Measurements from ENCODE around the gene TSPAN9.

TSPAN9 gene

DNA sequence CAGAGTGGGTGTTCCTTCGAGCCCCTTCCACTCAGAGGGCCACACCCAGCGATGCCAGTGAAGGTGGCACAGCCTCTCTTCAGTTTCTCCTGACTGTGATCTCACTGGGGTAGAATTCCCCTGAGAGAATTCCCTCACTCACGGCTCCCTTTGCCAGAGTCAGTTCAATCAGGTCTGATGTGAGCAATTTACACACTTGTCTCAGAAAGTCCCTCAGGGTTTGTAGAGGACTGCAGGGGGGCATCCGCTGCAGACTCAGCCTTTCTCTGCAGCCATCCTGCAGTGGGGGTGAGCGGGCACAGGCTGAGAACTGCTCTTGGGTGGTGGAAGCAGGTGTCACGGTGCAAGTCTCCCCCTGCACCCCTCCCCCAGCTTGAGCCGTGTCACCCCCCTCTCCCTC, 208.4 kb downstream of the TSPAN9 start:
- DNase-seq (ENCODE audit: low read depth), result no peak

GRCh38 chr12:3288690-3289089, 211.5 kb downstream of the TSPAN9 start:
- no peak overlapping the region for H3K4me3 ChIP-seq (ENCODE audit: low read depth, low read length)
- DNase-seq (ENCODE audit: low read depth), result no peak
- no peak for TF ChIP-seq CTCF (IDR thresholded peaks at IDR 0.05; ENCODE audit: control insufficient read depth, extremely low read depth, insufficient read depth)

More for the DNA sequence above, 208.4 kb downstream of the TSPAN9 start:
- no peak overlapping the region for H3K4me3 ChIP-seq (ENCODE audit: low read depth, low read length)
- TF ChIP-seq CTCF (IDR thresholded peaks at IDR 0.05; ENCODE audit: control insufficient read depth, extremely low read depth, insufficient read depth), result no peak

- DNase-seq (ENCODE audit: low read depth), result no peak
- no peak for TF ChIP-seq CTCF (IDR thresholded peaks at IDR 0.05; ENCODE audit: control insufficient read depth, extremely low read depth, insufficient read depth)
- H3K4me3 ChIP-seq (ENCODE audit: low read depth, low read length), result no peak overlapping the region
These were observed 212.5 kb downstream of the TSPAN9 start for GRCh38 chr12:3289702-3290101.

DNA sequence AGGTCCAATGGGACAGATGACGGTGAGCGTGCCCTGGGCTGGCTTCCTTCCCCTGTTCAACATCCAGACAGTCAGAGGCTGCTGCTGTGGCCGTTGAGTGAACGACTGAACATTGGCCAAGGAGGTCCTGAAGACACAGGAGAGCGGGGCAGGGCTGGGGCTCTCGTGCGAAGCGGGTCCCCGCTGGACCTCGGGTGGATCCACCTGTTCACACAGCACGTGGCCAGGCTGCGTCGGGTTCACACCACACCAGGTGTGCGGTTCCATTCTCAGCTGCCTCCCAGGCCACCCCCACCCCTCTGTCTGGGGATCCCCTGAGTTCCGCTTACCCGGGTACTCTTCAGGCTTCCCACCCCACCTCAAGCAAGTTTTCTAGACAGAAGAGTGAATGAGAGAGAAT, 214.8 kb downstream of the TSPAN9 start:
- TF ChIP-seq CTCF (IDR thresholded peaks at IDR 0.05; ENCODE audit: control insufficient read depth, extremely low read depth, insufficient read depth), result no peak
- H3K4me3 ChIP-seq (ENCODE audit: low read depth, low read length), result no peak overlapping the region

DNA sequence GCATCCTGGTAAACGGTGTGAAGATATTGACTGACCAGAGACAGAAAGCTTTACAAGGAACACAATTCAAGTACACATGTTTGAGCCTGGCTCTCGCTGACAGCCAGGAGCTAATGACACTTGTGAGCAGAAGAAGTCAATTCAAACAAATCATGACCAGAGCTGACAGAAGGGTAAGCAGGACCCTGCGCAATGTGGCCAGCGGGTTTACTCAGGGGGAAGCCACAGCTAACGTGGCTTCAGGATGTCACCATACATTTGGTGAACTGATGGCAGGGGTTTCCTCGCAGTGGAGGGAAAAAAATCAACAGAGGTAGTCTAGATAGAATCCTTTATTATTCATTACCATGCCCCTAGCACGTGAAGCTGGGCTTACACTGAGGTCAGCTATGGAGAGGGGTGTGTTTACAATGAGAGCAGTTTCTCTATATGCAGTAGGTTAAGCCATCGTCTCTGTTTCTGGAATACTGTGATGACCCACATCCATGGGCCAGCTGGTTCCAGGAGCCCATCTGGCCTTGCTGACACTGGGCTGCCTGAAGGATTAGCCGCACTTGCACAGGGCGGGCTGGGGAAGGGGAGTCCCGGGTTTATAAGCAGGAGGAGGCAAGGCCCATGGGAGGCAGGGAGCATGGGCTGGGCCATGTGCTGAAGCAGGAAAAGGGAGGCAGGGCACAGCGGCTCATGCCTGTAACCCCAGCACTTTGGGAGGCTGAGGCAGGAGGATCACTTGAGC, 215.7 kb downstream of the TSPAN9 start:
- no peak for TF ChIP-seq CTCF (IDR thresholded peaks at IDR 0.05; ENCODE audit: control insufficient read depth, extremely low read depth, insufficient read depth)
- no peak overlapping the region for H3K4me3 ChIP-seq (ENCODE audit: low read depth, low read length)
- DNase-seq (ENCODE audit: low read depth), result no peak

More for the DNA sequence above, 214.8 kb downstream of the TSPAN9 start:
- no peak for DNase-seq (ENCODE audit: low read depth)

DNA sequence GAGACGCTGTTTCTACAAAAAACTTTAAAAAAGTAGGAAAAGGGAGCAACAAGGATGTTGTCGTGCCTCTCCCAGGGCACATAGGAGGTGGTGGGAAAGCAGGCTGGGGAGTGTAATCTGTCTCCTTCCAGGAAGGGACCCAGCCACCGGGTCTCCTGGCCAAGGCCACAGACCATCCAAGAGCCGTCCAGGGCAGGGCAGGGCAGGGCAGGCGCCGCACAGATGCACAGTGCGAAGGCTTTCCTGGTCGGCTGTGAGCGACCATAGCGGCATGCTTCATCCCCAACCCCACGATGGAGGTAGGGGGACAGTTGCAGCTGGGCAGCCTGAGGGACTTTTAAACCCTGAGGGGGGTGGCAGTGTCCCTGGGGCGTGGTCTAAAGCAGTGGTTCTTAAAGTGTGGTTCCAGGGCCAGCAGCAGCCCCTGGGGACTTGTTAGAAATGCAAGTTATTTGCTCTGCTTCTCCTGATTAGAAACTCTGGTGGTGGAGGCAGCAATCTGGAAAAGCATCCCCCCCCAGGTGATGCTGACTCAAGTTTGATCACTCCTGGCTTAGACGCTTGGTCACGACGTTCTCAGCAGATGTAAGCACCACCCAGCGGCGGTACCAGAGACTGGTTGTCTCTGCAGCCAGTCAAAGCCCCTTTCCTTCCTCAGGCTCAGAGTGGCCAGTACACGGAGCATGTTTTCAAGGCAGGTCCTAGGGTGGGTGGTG, 216.4 kb downstream of the TSPAN9 start:
- no peak for DNase-seq (ENCODE audit: low read depth)
- H3K4me3 ChIP-seq (ENCODE audit: low read depth, low read length), result no peak overlapping the region
- no peak for TF ChIP-seq CTCF (IDR thresholded peaks at IDR 0.05; ENCODE audit: control insufficient read depth, extremely low read depth, insufficient read depth)

All from LNCaP clone FGC (cell line).